HG02884 (cell line): ENCODE measurements around the gene GNAO1.
A peak's percentile ranks its signal among the peaks of the same experiment; 100 is the strongest.

ENCODE experiments used
- ATAC-seq: cut with Tn5 transposase; IDR thresholded peaks from one replicate; pipeline ENCODE4 v1.9.1; 2021; ENCODE audit warnings: mild to moderate bottlenecking, moderate library complexity; ENCODE audit not compliant: unreplicated experiment

GNAO1 gene

GRCh38 chr16:56344518-56345405 lies 153.5 kb downstream of the GNAO1 start:
- no peak for ATAC-seq

- ATAC-seq, result no peak
These were observed 154.2 kb downstream of the GNAO1 start for GRCh38 chr16:56345406-56346050.

DNA sequence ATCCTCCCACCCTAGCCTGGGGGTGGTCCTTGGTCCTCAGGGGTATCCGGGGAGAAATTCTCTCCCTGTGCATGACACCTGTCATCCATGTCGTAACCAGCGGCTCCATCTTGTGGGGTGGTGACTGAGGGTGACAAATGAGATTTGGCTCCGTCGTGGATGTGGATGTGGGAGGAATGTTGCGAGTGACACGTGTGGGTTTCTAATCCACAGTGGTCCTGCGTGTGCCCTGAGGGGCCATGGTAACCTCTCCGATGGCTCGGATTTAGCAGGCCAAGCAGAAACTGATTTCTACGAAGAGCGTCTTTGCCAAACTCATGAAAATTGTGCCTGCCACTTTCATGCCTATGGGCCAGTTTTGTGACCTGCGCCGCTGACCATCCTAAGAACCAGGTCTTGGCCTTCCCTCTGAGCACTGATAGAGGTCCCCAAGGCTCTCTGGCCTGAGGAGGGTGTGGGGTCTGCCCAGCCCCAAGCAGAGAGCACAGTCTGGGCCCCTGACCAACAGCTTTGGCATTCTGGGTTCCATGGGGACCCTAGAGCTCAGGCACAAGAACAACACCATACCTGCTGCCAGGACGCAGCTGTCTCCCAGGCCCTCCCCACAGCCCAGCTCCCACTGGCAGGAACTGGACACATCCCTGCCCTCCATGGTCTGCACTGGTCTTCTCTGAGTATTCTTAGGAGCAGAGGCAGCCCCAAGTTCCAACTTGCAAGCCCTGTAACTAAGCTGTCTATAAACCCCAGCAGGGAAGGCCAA lies 155.0 kb downstream of the GNAO1 start:
- no peak for ATAC-seq

- ATAC-seq, result no peak
These were observed 155.9 kb downstream of the GNAO1 start for GRCh38 chr16:56347166-56347565.

DNA sequence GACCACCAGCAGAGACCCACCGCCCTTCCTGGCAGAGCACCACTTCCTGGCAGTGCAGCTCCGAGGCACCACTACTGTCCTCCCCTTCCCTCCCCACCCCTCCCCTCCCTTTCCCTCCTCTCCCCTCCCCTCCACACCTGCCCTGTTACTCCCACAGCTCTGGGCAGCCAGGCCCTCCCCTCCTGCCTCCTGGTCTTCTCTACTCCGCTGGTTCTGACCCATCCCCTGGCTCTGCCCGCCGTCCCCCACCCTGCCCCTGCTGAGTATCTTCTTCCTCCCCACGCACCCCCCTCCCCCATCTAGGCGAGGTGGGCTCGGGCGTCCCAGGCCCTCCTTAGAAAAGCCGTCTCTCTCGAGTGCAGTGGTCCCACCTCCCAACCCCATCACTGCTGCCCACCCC lies 156.4 kb downstream of the GNAO1 start:
- no peak for ATAC-seq

DNA sequence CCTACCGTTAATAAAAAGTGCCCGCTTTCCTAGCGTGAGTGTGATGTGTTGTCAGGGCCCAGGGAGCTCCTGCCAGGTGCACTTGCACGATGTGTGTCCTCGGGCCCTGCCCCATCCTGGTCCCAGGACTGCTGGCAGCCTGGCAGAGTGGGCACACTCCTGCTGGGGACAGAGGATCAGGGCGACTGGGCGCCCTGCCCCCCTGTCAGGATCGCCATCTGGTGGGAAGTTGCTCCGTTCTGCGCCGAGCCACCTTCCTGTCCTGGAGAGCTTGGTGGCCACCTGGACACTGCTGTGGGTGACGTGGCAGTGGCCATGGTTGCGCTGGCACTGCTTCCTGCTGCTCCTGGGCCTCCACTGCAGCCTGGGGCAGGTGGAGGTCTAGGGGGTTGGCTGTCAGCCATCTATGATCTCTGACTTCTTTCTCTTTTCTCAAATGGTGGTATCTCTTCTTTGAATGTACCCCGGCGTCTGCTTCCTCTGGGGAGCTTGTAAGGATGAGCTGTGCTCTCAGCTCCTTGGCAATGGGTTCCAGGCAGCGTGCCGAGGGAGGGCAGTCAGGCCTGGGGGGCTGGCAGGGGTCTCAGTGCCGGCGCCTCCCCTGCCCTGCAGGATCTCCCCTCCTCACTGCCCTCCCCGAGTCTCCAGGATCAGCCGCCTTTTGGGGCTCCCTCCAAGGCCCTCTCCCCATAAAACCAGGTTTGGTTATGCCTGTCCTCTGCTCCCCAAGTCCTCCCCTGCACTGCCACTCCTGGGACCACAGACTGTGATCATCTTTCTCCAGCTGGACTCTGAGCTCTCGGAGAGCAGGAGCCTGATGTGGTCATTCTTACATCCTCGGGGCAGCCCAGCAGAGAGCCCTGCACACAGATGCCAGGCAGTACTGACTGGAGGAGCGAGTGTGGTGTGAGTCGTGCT lies 157.1 kb downstream of the GNAO1 start:
- no peak for ATAC-seq

DNA sequence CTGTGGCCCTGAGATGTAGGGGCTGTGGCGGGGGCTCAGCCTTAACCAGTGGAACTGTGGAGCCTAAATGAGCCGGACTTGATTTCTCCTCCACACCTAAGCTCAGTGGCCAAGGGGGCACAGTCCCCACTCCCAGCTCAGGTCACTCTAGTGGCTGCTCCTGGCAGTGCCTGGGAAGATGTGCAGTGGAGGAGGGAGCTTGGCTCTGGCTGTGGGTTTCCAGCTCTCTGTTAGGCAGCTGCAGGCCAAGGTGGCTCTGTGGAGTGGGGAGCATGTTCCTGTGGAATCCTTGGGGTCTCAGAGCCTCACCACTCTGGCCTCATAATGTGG lies 157.8 kb downstream of the GNAO1 start:
- no peak for ATAC-seq

DNA sequence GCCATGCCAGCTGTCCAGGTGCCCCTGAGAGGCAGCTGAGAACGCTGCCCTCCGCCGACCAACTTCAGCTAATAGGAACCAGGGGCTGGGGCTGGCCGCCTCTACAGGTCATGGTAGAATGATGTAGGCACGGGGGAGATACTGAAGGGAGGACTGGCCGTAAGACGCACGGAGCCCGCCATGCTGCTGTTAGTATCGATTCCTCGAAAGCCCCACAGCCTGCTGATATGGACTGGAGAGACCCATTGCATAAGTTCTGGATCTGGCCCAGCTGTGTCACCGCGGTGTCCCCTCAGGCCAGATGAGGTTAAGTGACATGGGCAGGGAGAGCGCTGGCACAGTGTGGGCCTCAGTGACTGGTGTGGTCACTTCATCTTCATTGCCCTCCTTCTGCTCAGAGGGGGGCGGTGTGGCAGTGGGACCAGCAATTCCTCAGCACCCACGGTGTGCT lies 158.4 kb downstream of the GNAO1 start:
- ATAC-seq, result no peak

GRCh38 chr16:56350491-56351405 lies 159.5 kb downstream of the GNAO1 start:
- no peak for ATAC-seq

- no peak for ATAC-seq
These were observed 160.2 kb downstream of the GNAO1 start for GRCh38 chr16:56351481-56351880.

DNA sequence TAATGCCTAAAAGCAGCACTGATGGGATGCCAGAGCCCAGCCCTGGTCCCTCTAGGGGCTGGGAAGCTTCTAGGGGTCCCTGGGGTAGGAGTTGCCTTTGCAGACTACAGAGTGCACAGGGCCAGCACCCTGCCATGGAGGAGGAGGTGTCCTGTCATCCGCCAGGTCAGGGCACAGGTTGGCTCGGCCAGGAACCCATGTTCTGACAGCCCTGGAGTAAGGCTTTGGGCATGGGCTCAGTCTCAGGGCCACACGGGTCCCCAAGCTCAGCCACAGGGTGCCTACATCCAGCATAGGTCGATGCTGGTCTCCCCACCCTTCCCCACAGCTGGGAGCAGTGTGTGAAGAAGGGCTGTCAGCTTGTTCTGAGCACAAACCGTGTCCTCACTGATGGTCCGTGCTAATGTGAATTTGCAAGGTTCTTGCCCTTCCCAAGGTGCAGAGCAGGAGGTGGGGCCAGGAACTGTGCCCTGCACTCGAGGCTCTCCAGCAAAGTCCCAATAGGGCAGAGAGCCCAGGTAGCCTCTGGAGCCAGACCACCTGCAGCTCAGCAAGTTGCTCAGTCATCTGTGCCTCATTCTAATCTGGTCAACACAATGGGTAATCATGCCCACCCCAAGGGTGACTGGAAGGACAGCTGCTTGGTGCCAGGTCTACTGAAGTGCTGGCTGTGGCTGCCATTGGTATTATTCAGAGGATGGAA lies 161.2 kb downstream of the GNAO1 start:
- no peak for ATAC-seq

DNA sequence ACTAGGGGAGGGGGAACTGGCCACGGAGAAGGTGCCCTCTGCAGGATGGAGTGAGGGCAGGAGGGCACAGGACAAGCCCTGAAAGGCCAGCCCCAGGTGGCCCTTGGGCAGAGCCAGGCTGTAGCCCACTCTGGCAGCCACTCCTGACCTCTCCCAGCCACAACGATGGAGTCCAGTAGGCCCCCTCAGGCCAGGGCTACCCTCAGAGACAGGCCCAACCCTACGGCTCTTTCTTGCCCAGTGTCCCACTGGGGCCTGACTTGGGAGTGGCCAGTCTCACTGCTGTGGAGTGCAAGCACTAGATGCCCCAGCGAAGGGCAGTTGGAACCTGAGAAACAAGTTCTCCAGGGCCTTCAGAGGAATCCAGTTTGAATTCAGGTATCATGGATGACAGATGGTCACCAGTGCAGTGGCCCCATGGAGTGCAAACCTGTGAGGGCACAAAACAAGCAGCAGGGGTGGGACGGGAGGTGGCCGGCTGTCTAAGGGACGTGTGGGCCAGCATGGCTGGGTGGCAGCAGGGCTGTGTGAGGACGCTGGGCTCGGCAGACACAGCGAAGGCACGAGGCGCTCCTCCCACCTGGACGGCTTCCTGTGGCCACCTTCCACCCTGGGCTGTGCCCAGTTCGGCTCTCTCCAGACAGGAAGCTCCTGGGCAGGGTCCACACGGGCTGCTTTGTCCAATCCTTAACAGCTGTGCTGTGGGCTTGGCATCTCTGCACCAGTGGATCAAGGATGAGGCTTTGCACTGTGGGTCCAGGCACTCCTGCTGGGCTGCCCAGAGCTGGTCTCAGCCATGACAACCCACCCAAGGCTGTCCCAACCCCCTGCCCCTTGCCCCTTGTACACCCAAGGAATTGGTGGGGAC lies 162.0 kb downstream of the GNAO1 start:
- ATAC-seq, result no peak

GRCh38 chr16:56354016-56354415 lies 162.7 kb downstream of the GNAO1 start:
- ATAC-seq, result no peak

DNA sequence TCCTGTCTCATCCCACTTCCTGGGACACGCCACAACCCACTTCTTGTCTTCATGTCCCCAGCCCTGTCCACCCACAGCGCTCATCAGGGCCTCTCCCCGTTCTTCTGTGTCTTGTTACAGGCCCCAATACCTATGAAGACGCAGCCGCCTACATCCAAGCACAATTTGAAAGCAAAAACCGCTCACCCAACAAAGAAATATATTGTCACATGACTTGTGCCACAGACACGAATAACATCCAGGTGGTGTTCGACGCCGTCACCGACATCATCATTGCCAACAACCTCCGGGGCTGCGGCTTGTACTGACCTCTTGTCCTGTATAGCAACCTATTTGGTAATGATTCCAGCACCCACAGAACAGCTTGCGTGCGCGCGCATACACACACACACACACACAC lies 163.5 kb downstream of the GNAO1 start:
- ATAC-seq, result no peak

GRCh38 chr16:56355221-56355620 lies 163.9 kb downstream of the GNAO1 start:
- ATAC-seq, result no peak

DNA sequence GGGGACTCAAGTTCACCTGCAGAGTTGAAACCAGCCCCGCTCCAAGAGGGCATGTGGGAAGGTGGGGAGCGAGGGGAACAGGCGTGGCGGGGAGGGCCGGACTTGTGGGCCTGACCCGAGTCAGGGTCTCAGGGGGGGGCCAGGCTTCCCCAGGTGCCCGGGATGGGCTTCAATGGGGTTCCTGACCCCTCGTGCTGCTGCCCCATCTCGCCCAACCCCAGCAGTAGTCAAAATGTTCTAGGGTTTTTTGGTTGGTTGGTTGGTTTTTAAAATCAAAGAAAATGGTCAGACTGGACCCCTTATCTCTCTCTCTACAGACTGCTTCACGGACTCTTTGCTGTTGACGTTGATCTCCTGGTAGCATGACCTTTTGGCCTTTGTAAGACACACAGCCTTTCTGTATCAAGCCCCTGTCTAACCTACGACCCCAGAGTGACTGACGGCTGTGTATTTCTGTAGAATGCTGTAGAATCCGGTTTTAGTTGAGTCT lies 164.5 kb downstream of the GNAO1 start:
- no peak for ATAC-seq

- ATAC-seq, result peak; percentile 78
These were observed 165.3 kb downstream of the GNAO1 start for GRCh38 chr16:56356276-56357240.
